PC-3 (cell line): ENCODE results near the gene LHFPL2. TPM values are rescaled to one million over a fixed set of nuclear protein-coding genes. Genes with fewer than 3 reads are reported as not detected.
"Not testable (repeated sequence)": the region's sequence is repeated elsewhere in the genome, so short reads cannot be mapped to it uniquely, and the experiment has no call there.

ENCODE experiments used
- ATAC-seq: fragments of 200-7000 bp; cut with Tn5 transposase; 2 replicates; pipeline ENCODE4 v1.9.1; 2020; ENCODE audit warnings: mild to moderate bottlenecking, moderate library complexity
- BruUV-seq: library from RNA; stranded (reverse); fragments of 400-500 nt; replicated peaks from 2 replicates; lab custom pipeline; 2021; lab: Mats Ljungman, UMichigan
- CTCF ChIA-PET: fragments of 300-600 bp; sonication (Branson Sonifier 250); formaldehyde crosslinking; loops from one replicate; lab custom pipeline; 2022; ENCODE audit warnings: antibody characterized with exemption; lab: Charles Lee
- POLR2A ChIA-PET: fragments of 300-600 bp; sonication (Branson Sonifier 250); formaldehyde crosslinking; loops from one replicate; lab custom pipeline; 2022; ENCODE audit warnings: antibody characterized with exemption; ENCODE audit not compliant: unreplicated experiment; lab: Charles Lee
- DNase-seq: peaks from one replicate; pipeline ENCODE4 v3.0.0-alpha.2; 2015
- H2AFZ ChIP-seq: fragments of 300-600 bp; sonication (generic); 2 replicates; pipeline ENCODE4 v1.6.0; 2016; ENCODE audit warnings: antibody characterized with exemption, low read length
- H3F3A ChIP-seq: fragments of 300-600 bp; sonication (generic); one replicate; pipeline ENCODE4 v1.6.0; 2017; ENCODE audit warnings: antibody characterized with exemption, low read length, control low read depth, mild to moderate bottlenecking; ENCODE audit not compliant: unreplicated experiment
- H3K27ac ChIP-seq: fragments of 300-600 bp; sonication (generic); 2 replicates; pipeline ENCODE4 v1.5.1; 2016; ENCODE audit warnings: mild to moderate bottlenecking, low read length
- H3K27me3 ChIP-seq: fragments of 300-600 bp; sonication (generic); 2 replicates; pipeline ENCODE4 v1.6.1; 2016; ENCODE audit warnings: low read length, mixed read lengths
- H3K36me3 ChIP-seq: fragments of 300-600 bp; sonication (generic); 2 replicates; pipeline ENCODE4 v1.6.1; 2016; ENCODE audit warnings: low read depth, mixed run types, low read length, mixed read lengths
- H3K4me1 ChIP-seq: fragments of 300-600 bp; sonication (generic); 2 replicates; pipeline ENCODE4 v1.5.1; 2016; ENCODE audit warnings: low read length; ENCODE audit not compliant: insufficient read depth
- H3K4me2 ChIP-seq: fragments of 300-600 bp; sonication (generic); 2 replicates; pipeline ENCODE4 v1.6.0; 2016; ENCODE audit warnings: low read length
- H3K4me3 ChIP-seq: fragments of 300-600 bp; sonication (generic); 2 replicates; pipeline ENCODE4 v1.5.1; 2016; ENCODE audit warnings: mild to moderate bottlenecking, low read length, mixed read lengths
- H3K79me2 ChIP-seq: fragments of 300-600 bp; sonication (generic); 2 replicates; pipeline ENCODE4 v1.6.1; 2017; ENCODE audit warnings: low read length, mixed read lengths
- H3K9ac ChIP-seq: fragments of 300-600 bp; sonication (generic); 2 replicates; pipeline ENCODE4 v1.6.0; 2016; ENCODE audit warnings: mild to moderate bottlenecking, low read length
- H3K9me2 ChIP-seq: fragments of 300-600 bp; sonication (generic); replicated peaks from 2 replicates; pipeline ENCODE4 v1.6.1; 2016; ENCODE audit warnings: mixed run types, low read length, mixed read lengths
- H3K9me3 ChIP-seq: fragments of 300-600 bp; sonication (generic); 2 replicates; pipeline ENCODE4 v1.6.1; 2016; ENCODE audit warnings: low read length, mixed read lengths
- H4K20me1 ChIP-seq: fragments of 300-600 bp; sonication (generic); 2 replicates; pipeline ENCODE4 v1.6.1; 2016; ENCODE audit warnings: low read length, mixed read lengths
- CTCF ChIP-seq: fragments of 300-600 bp; sonication (generic); conservative IDR thresholded peaks from 2 replicates; pipeline ENCODE4 v1.5.1; 2017; ENCODE audit warnings: antibody characterized with exemption, low read depth, mild to moderate bottlenecking, low read length
- EZH2 ChIP-seq: fragments of 300-600 bp; sonication (generic); IDR thresholded peaks from one replicate; pipeline ENCODE4 v1.6.1; 2017; ENCODE audit warnings: antibody characterized with exemption, mild to moderate bottlenecking, low read length; ENCODE audit not compliant: unreplicated experiment
- EZH2phosphoT487 ChIP-seq: fragments of 300-600 bp; sonication (generic); IDR thresholded peaks from 2 replicates; pipeline ENCODE4 v1.6.1; 2018; ENCODE audit warnings: mild to moderate bottlenecking, antibody characterized with exemption, low read length, borderline replicate concordance
- intact Hi-C: fragments of 100-400 bp; cut with micrococcal nuclease; formaldehyde crosslinking; loops from 2 replicates; pipeline ENCODE4 v1.9.0; 2023
- total RNA-seq: library from RNA; depleted of rRNA; stranded (reverse); fragments of >200 nt; gene quantifications from 2 replicates; pipeline ENCODE4 v1.2.3, GENCODE V29; 2014

Gene LHFPL2
- total RNA-seq, 1 experiment from 2014 or later: 21.7 TPM

- CTCF ChIA-PET: no interaction called here
- H2AFZ ChIP-seq: no peak overlapping the region
- intact Hi-C loops: no loop called here
These were observed 27.6 kb upstream of the LHFPL2 start for GRCh38 chr5:78675956-78676730.

GRCh38 chr5:78673827-78674226 lies 25.3 kb upstream of the LHFPL2 start:
- CTCF ChIA-PET, BruUV-seq: not testable (repeated sequence)
- intact Hi-C loops: loop anchor here (5.0 kb wide), 1 partner anchor 48 kb away; no protein-coding TSS in a partner anchor

More at GRCh38 chr5:78675956-78676730, 27.6 kb upstream of the LHFPL2 start:
- Histone ChIP-seq H3K79me2 (no peaks in the 10 kb centered on the region), H3F3A (peaks cover 4% of the 10 kb centered on the region), H3K9ac (no peak overlapping the region), H3K36me3 (no peaks in the 10 kb centered on the region), H4K20me1 (no peaks in the 10 kb centered on the region), H3K9me2 (no peaks in the 10 kb centered on the region), H3K27ac (peak overlapping the region; percentile 18; the same call in 1 of the 2 replicates), H3K9me3 (no peaks in the 10 kb centered on the region), H3K4me1 (peaks cover 32% of the 10 kb centered on the region), H3K4me2 (no peak overlapping the region), H3K4me3 (no peak overlapping the region), H3K27me3 (no peaks in the 10 kb centered on the region)
- DNase-seq (no peak), ATAC-seq (no peak)
- no TSS peak for BruUV-seq
- POLR2A ChIA-PET: no interaction called here
- TF ChIP-seq EZH2 (no peak), EZH2phosphoT487 (no peak), CTCF (no peak)

GRCh38 chr5:78672154-78672553 lies 23.6 kb upstream of the LHFPL2 start:
- no peak for ATAC-seq
- no peak overlapping the region for H3K27ac ChIP-seq
- POLR2A ChIA-PET: interaction anchor here (0.6 kb wide), 1 partner anchor 28 kb away, joined by 3 read pairs; no protein-coding TSS in a partner anchor

More at GRCh38 chr5:78673827-78674226, 25.3 kb upstream of the LHFPL2 start:
- peak; percentile 36 for DNase-seq
- not testable (repeated sequence) for H2AFZ ChIP-seq, H3K27me3 ChIP-seq, H3K79me2 ChIP-seq, H3K9ac ChIP-seq, H3K36me3 ChIP-seq, H3K9me3 ChIP-seq, H3K4me2 ChIP-seq, H3F3A ChIP-seq, H4K20me1 ChIP-seq, H3K4me3 ChIP-seq, H3K9me2 ChIP-seq
- peak overlapping the region; percentile 53 for H3K27ac ChIP-seq
- POLR2A ChIA-PET: interaction anchor here (0.6 to 0.7 kb wide), 2 partner anchors 468 to 607 kb away, joined by 7 to 14 read pairs; no protein-coding TSS in a partner anchor
- ATAC-seq: peak; percentile 20; the same call in 1 of the 2 replicates
- H3K4me1 ChIP-seq: peaks cover 25% of the 10 kb centered on the region

More at GRCh38 chr5:78672154-78672553, 23.6 kb upstream of the LHFPL2 start:
- Histone ChIP-seq H3K4me3 (no peak overlapping the region), H3K36me3 (no peaks in the 10 kb centered on the region), H3K79me2 (no peaks in the 10 kb centered on the region), H3K9me2 (no peaks in the 10 kb centered on the region), H3K4me1 (peaks cover 10% of the 10 kb centered on the region; the same call in 1 of the 2 replicates), H3K4me2 (no peak overlapping the region), H3K27me3 (no peaks in the 10 kb centered on the region), H2AFZ (no peak overlapping the region), H3K9me3 (no peaks in the 10 kb centered on the region), H4K20me1 (no peaks in the 10 kb centered on the region), H3F3A (no peaks in the 10 kb centered on the region), H3K9ac (no peak overlapping the region)
- no peak for DNase-seq
- no TSS peak for BruUV-seq
- intact Hi-C loops: loop anchor here (5.0 kb wide), 1 partner anchor 50 kb away; no protein-coding TSS in a partner anchor
- no peak for TF ChIP-seq EZH2
- TF ChIP-seq EZH2phosphoT487: no peak
- no peak for TF ChIP-seq CTCF
- CTCF ChIA-PET: no interaction called here
